Spleen (tissue), 11 donors: Measurements from ENCODE around the gene MRPL23. TPM values are rescaled to one million over a fixed set of nuclear protein-coding genes. Genes with fewer than 3 reads are reported as not detected.

Source experiments
- DNase-seq: peaks from one replicate; pipeline ENCODE4 v3.0.0-alpha.2; 2020
- H3K27ac ChIP-seq, 8 donors: fragments of 200-600 bp; sonication (generic) in 7 of 8; 1 replicate in 4 of 8; 2 replicates in 4 of 8; pipeline versions ENCODE4 v1.5.0 to v1.8.0; 2016 to 2021; ENCODE audit warnings: inconsistent platforms in 4 of 8, mild to moderate bottlenecking in 4 of 8, moderate library complexity in 1 of 8
- H3K27me3 ChIP-seq, 7 donors: fragments of 200-600 bp; sonication (generic) in 6 of 7; replicated peaks in 1 of 7; 1 replicate in 4 of 7; 2 replicates in 3 of 7; pipeline versions ENCODE4 v1.5.0 to v1.8.0; 2016 to 2021; ENCODE audit warnings: inconsistent platforms in 3 of 7, mild to moderate bottlenecking in 1 of 7
- H3K36me3 ChIP-seq, 6 donors: fragments of 200-600 bp; sonication (generic) in 5 of 6; 1 replicate in 4 of 6; 2 replicates in 2 of 6; pipeline versions ENCODE4 v1.5.0 to v1.8.0; 2016 to 2021; ENCODE audit warnings: inconsistent platforms in 2 of 6
- H3K4me1 ChIP-seq, 6 donors: fragments of 200-600 bp; sonication (generic) in 5 of 6; 1 replicate in 3 of 6; 2 replicates in 3 of 6; pipeline versions ENCODE4 v1.5.0 to v1.8.0; 2016 to 2021; ENCODE audit warnings: inconsistent platforms in 3 of 6
- H3K4me3 ChIP-seq, 8 donors: fragments of 200-600 bp; sonication (generic) in 7 of 8; 1 replicate in 4 of 8; 2 replicates in 4 of 8; pipeline versions ENCODE4 v1.5.0 to v1.8.0; 2016 to 2021; ENCODE audit warnings: inconsistent platforms in 4 of 8, mild to moderate bottlenecking in 4 of 8, moderate library complexity in 2 of 8
- H3K9me3 ChIP-seq, 8 donors: fragments of 200-600 bp; sonication (generic) in 7 of 8; 1 replicate in 4 of 8; 2 replicates in 4 of 8; pipeline versions ENCODE4 v1.5.0 to v1.8.0; 2016 to 2021; ENCODE audit warnings: inconsistent platforms in 4 of 8
- CTCF ChIP-seq, 11 experiments: fragments of 200-600 bp in 7 of 11; fragments of 450-650 bp in 4 of 11; sonication (generic) in 4 of 11; IDR thresholded peaks in 8 of 11; conservative IDR thresholded peaks in 3 of 11; 1 replicate in 7 of 11; 2 replicates in 4 of 11; pipeline versions ENCODE4 v1.4.0 to v1.8.0; 2016 to 2021; ENCODE audit warnings: antibody characterized with exemption in 11 of 11, inconsistent platforms in 4 of 11, mild to moderate bottlenecking in 1 of 11
- POLR2A ChIP-seq, 3 donors: fragments of 450-650 bp; IDR thresholded peaks; one replicate each; pipeline ENCODE4 v1.5.1; 2017; ENCODE audit warnings: antibody characterized with exemption in 3 of 3, mild to moderate bottlenecking in 1 of 3
- POLR2AphosphoS5 ChIP-seq, 3 donors: sonication (generic); formaldehyde crosslinking; IDR thresholded peaks; one replicate each; pipeline ENCODE4 v1.5.1; 2017; ENCODE audit warnings: antibody characterized with exemption in 3 of 3
- WGBS, 5 donors: extraction: QIAGEN DNeasy Blood & Tissue Kit in 3 of 5; methylation state at CpG; one replicate each; pipeline versions ENCODE4 v1.1.5 to v1.1.7; 2013 to 2018; 5-methylcytosine and 5-hydroxymethylcytosine counted together
- intact Hi-C: fragments of 100-400 bp; cut with DNase I; formaldehyde crosslinking; loops from one replicate; pipeline ENCODE4 v1.15.0; 2023; ENCODE audit warnings: low total_unique reads
- polyA plus RNA-seq, 3 donors: library from polyadenylated mRNA; stranded (reverse); fragments of 200-250 nt; gene quantifications; one replicate each; pipeline ENCODE4 v1.2.1, GENCODE V29; 2013
- total RNA-seq, 7 donors: library from RNA; depleted of rRNA in 3 of 7; stranded (reverse); fragments of >200 nt in 3 of 7; fragmentation: NEBNext Ultra II Directional in 4 of 7; extraction: Animal tissue kit (Norgen Biotek cat#: 25700) in 4 of 7; gene quantifications; one replicate each; pipeline versions ENCODE4 v1.1.0 to v1.2.1, GENCODE V29; 2016 to 2021
- donor health status: healthy with polysubstance abuse.
- donor health status: DM: no; HTN: no; CAD: no; lungs with moderate emphysema.
- donor health status: DM: no; HTN: no; CAD: no.
- donor health status: Bipolar disorder and iron deficiency.
- donor health status: healthy.
- donor health status: DM: no; HTN: no; CAD: no.
- donor health status: DM: yes; HTN: yes; CAD: no.

The MRPL23 gene
- total and polyA plus RNA-seq, 10 donors: 32.5 to 160 (median 54.0) TPM

GRCh38 chr11:1998290-1998689 lies 51.2 kb downstream of the MRPL23 start:
- Histone ChIP-seq H3K9me3 (no peaks in the 10 kb centered on the region), H3K27ac (no peak overlapping the region), H3K4me1 (no peaks in the 10 kb centered on the region), H3K36me3 (no peaks in the 10 kb centered on the region), H3K4me3 (no peak overlapping the region), H3K27me3 (no peaks in the 10 kb centered on the region)
- DNase-seq: no peak
- intact Hi-C loops: no loop called here
- no CpG with 5 or more reads among the region's 28 CpGs for WGBS, 5 donors
- TF ChIP-seq CTCF (IDR thresholded peaks at IDR 0.05 in 8 of 11, conservative IDR thresholded peaks at IDR 0.05 in 3 of 11) (no peak), POLR2AphosphoS5 (IDR thresholded peaks at IDR 0.05) (no peak), POLR2A (IDR thresholded peaks at IDR 0.05) (no peak)

- Histone ChIP-seq H3K9me3 (no peaks in the 10 kb centered on the region), H3K4me3 (no peak overlapping the region), H3K36me3 (no peaks in the 10 kb centered on the region), H3K4me1 (no peaks in the 10 kb centered on the region), H3K27me3 (no peaks in the 10 kb centered on the region), H3K27ac (no peak overlapping the region)
- no peak for DNase-seq
- TF ChIP-seq POLR2A (IDR thresholded peaks at IDR 0.05) (no peak), POLR2AphosphoS5 (IDR thresholded peaks at IDR 0.05) (no peak), CTCF (IDR thresholded peaks at IDR 0.05 in 8 of 11, conservative IDR thresholded peaks at IDR 0.05 in 3 of 11) (no peak)
- WGBS, 5 donors: no CpG with 5 or more reads among the region's 15 CpGs
- intact Hi-C loops: no loop called here
Measured at GRCh38 chr11:1998861-1999260, 51.7 kb downstream of the MRPL23 start.

- TF ChIP-seq POLR2A (IDR thresholded peaks at IDR 0.05): no peak
- no peak for TF ChIP-seq CTCF (IDR thresholded peaks at IDR 0.05 in 8 of 11, conservative IDR thresholded peaks at IDR 0.05 in 3 of 11)
- H3K9me3 ChIP-seq: no peaks in the 10 kb centered on the region
- no peaks in the 10 kb centered on the region for H3K36me3 ChIP-seq
- no CpG with 5 or more reads among the region's 42 CpGs for WGBS, 5 donors
- H3K27ac ChIP-seq: no peak overlapping the region
- DNase-seq: no peak
- H3K4me3 ChIP-seq: no peak overlapping the region
- no peaks in the 10 kb centered on the region for H3K4me1 ChIP-seq
- no peaks in the 10 kb centered on the region for H3K27me3 ChIP-seq
- intact Hi-C loops: no loop called here
Measured at GRCh38 chr11:2002042-2002776, 55.1 kb downstream of the MRPL23 start.

- DNase-seq: no peak
- no peaks in the 10 kb centered on the region for H3K27me3 ChIP-seq
- H3K36me3 ChIP-seq: no peaks in the 10 kb centered on the region
- H3K9me3 ChIP-seq: no peaks in the 10 kb centered on the region
- TF ChIP-seq POLR2A (IDR thresholded peaks at IDR 0.05): no peak
- no peak for TF ChIP-seq POLR2AphosphoS5 (IDR thresholded peaks at IDR 0.05)
- no peak for TF ChIP-seq CTCF (IDR thresholded peaks at IDR 0.05 in 8 of 11, conservative IDR thresholded peaks at IDR 0.05 in 3 of 11)
- H3K27ac ChIP-seq: no peak overlapping the region
- intact Hi-C loops: no loop called here
- no peak overlapping the region for H3K4me3 ChIP-seq
- no peaks in the 10 kb centered on the region for H3K4me1 ChIP-seq
- WGBS, 5 donors: no CpG with 5 or more reads among the region's 19 CpGs
Measured at GRCh38 chr11:2002807-2003206, 55.7 kb downstream of the MRPL23 start.
